K562 (cell line): ENCODE measurements around the gene ACTL9. TPM values are rescaled to one million over a fixed set of nuclear protein-coding genes. Genes with fewer than 3 reads are reported as not detected.

ENCODE experiments used
- ATAC-seq: fragments of 200-7000 bp; cut with Tn5 transposase; 3 replicates; pipeline ENCODE4 v1.9.1; 2020; ENCODE audit warnings: moderate library complexity
- BruUV-seq: library from RNA; stranded (reverse); fragments of 400-500 nt; replicated peaks from 2 replicates; lab custom pipeline; 2021; lab: Mats Ljungman, UMichigan
- CTCF ChIA-PET: fragments of 300-600 bp; formaldehyde crosslinking; extraction: SDS; loops from one replicate; lab custom pipeline; 2021; ENCODE audit warnings: low intra/inter-chr PET ratio; lab: Yijun Ruan, JAX
- POLR2A ChIA-PET: fragments of 300-600, 350-650 bp; sonication (Branson Sonifier 250); formaldehyde crosslinking; extraction: SDS; loops from one replicate; lab custom pipeline; 2021; ENCODE audit warnings: antibody characterized with exemption, inconsistent platforms; lab: Yijun Ruan, JAX
- DNase-seq, 4 experiments: peaks; one replicate each; pipeline versions ENCODE4 v3.0.0 to v3.0.0-alpha.2; 2011 to 2018; ENCODE audit warnings: low spot score in 3 of 4, mixed read lengths in 3 of 4; ENCODE audit errors: extremely low read depth in 1 of 4
- FAIRE-seq: peaks from 2 replicates; lab custom pipeline; 2011; peaks lifted over from hg19 to GRCh38; lab: Jason Lieb, UNC
- H2AFZ ChIP-seq: 2 replicates; pipeline ENCODE4 v1.6.0; 2011; ENCODE audit warnings: low read depth, low read length, control low read depth, inconsistent platforms
- H3K27ac ChIP-seq: fragments of 200-600 bp; 3 replicates; pipeline ENCODE4 v1.8.0; 2011; ENCODE audit warnings: low read depth, mild to moderate bottlenecking, control low read depth, inconsistent platforms, low read length, moderate library complexity, mixed read lengths; ENCODE audit errors: extremely low read depth
- H3K27me3 ChIP-seq, 2 experiments: fragments of 300-600 bp in 1 of 2; 2 replicates in 1 of 2; 3 replicates in 1 of 2; pipeline versions ENCODE4 v1.6.0 to v1.8.0; 2011; ENCODE audit warnings: inconsistent platforms in 2 of 2, low read length in 2 of 2, mild to moderate bottlenecking in 1 of 2, mixed read lengths in 1 of 2, moderate library complexity in 1 of 2; ENCODE audit not compliant: control insufficient read depth in 2 of 2, insufficient read depth in 2 of 2
- H3K36me3 ChIP-seq: fragments of 300-600 bp; 3 replicates; pipeline ENCODE4 v1.8.0; 2011; ENCODE audit warnings: mild to moderate bottlenecking, low read length, inconsistent platforms; ENCODE audit not compliant: control insufficient read depth, insufficient read depth
- H3K4me1 ChIP-seq, 2 experiments: fragments of 200-600 bp in 1 of 2; replicated peaks in 1 of 2; 2 replicates in 1 of 2; 3 replicates in 1 of 2; pipeline versions ENCODE4 v1.5.1 to v1.8.0; 2011; ENCODE audit warnings: inconsistent platforms in 2 of 2, low read length in 2 of 2, mild to moderate bottlenecking in 1 of 2, mixed read lengths in 1 of 2, moderate library complexity in 1 of 2; ENCODE audit not compliant: control insufficient read depth in 2 of 2, insufficient read depth in 2 of 2
- H3K4me2 ChIP-seq: 2 replicates; pipeline ENCODE4 v1.6.1; 2011; ENCODE audit warnings: low read length, control low read depth, inconsistent platforms, mixed read lengths; ENCODE audit not compliant: insufficient read depth
- H3K4me3 ChIP-seq: fragments of 200-600 bp; sonication (generic), shearing (Covaris generic); 2 replicates; pipeline ENCODE4 v1.5.1; 2016; ENCODE audit warnings: control low read depth, inconsistent platforms
- H3K79me2 ChIP-seq: fragments of 200-600 bp; 3 replicates; pipeline ENCODE4 v1.8.0; 2011; ENCODE audit warnings: low read length, inconsistent platforms; ENCODE audit not compliant: control insufficient read depth, insufficient read depth
- H3K9ac ChIP-seq, 2 experiments: 2 replicates each; pipeline versions ENCODE4 v1.6.0 to v1.6.1; 2011; ENCODE audit warnings: low read depth in 2 of 2, low read length in 2 of 2, control low read depth in 1 of 2, inconsistent platforms in 1 of 2, mild to moderate bottlenecking in 1 of 2, mixed read lengths in 1 of 2; ENCODE audit not compliant: insufficient read depth in 1 of 2
- H3K9me1 ChIP-seq: one replicate; pipeline ENCODE4 v1.6.0; 2011; ENCODE audit warnings: inconsistent platforms, mild to moderate bottlenecking, low read length, moderate library complexity; ENCODE audit not compliant: control insufficient read depth, insufficient read depth
- H3K9me3 ChIP-seq: replicated peaks from 2 replicates; pipeline ENCODE4 v1.5.1; 2011; ENCODE audit warnings: low read depth, low read length, inconsistent platforms; ENCODE audit not compliant: control insufficient read depth, insufficient read depth
- H4K20me1 ChIP-seq: replicated peaks from 2 replicates; pipeline ENCODE4 v1.6.1; 2011; ENCODE audit warnings: low read length, inconsistent platforms, mixed read lengths; ENCODE audit not compliant: control insufficient read depth, insufficient read depth
- DMBX1 ChIP-seq: fragments of 250-450 bp; sonication (Bioruptor Pico); IDR thresholded peaks from 2 replicates; pipeline ENCODE4 v1.8.0; 2022; ENCODE audit warnings: inconsistent platforms, mild to moderate bottlenecking, moderate library complexity, borderline replicate concordance
- HDAC3 ChIP-seq: fragments of 450-650 bp; IDR thresholded peaks from 2 replicates; pipeline ENCODE4 v1.6.1; 2018; ENCODE audit warnings: borderline replicate concordance, mild to moderate bottlenecking, moderate library complexity; ENCODE audit not compliant: partially characterized antibody
- NBN ChIP-seq: fragments of 450-650 bp; IDR thresholded peaks from 2 replicates; pipeline ENCODE4 v1.6.1; 2016; ENCODE audit warnings: low read depth, mild to moderate bottlenecking
- RBM25 ChIP-seq: fragments of 200-400 bp; formaldehyde crosslinking; IDR thresholded peaks from 2 replicates; pipeline ENCODE4 v1.6.1; 2018; ENCODE audit warnings: low read length, low read depth, moderate library complexity; ENCODE audit not compliant: severe bottlenecking
- SMARCA5 ChIP-seq: fragments of 450-650 bp; IDR thresholded peaks from 2 replicates; pipeline ENCODE4 v1.6.1; 2016
- ZNF311 ChIP-seq: fragments of 250-450 bp; sonication (Bioruptor Pico); IDR thresholded peaks from 2 replicates; pipeline ENCODE4 v1.4.0; 2020; ENCODE audit warnings: mild to moderate bottlenecking, moderate library complexity
- WGBS: fragments of 100-300 bp; shearing (Covaris generic); methylation state at CpG from one replicate; pipeline ENCODE4 v1.1.6; 2016; ENCODE audit warnings: low coverage, mixed read lengths; ENCODE audit not compliant: insufficient coverage; ENCODE audit errors: missing lambda C conversion rate; 5-methylcytosine and 5-hydroxymethylcytosine counted together
- in situ Hi-C: fragments of 300-500 bp; cut with MboI; formaldehyde crosslinking; loops from 4 replicates; pipeline ENCODE4 v1.15.0; 2018; ENCODE audit warnings: inconsistent platforms, mixed read lengths
- intact Hi-C: fragments of 100-400 bp; cut with micrococcal nuclease; formaldehyde crosslinking; loops from 2 replicates; pipeline ENCODE4 v1.14.2; 2022
- polyA plus RNA-seq, 8 experiments: library from polyadenylated mRNA; depleted of rRNA in 4 of 8; stranded (reverse) in 5 of 8; unstranded in 3 of 8; fragments of >200 nt; fragmentation: Nextera tagmentation in 2 of 8; fragmentation: Illumina TruSeq in 1 of 8; extraction: Ambion mirVana in 2 of 8; extraction: Trizol in 1 of 8; gene quantifications; 2 replicates each; pipeline versions ENCODE4 v1.2.1 to v1.2.3, GENCODE V29; 2011 to 2014; ENCODE audit warnings: inconsistent platforms in 1 of 8, missing spikeins in 1 of 8
- total RNA-seq, 7 experiments: library from RNA; depleted of rRNA in 6 of 7; stranded (reverse); fragments of >200 nt in 6 of 7; fragmentation: Illumina TruSeq in 2 of 7; extraction: Trizol in 2 of 7; gene quantifications; 2 replicates each; pipeline versions ENCODE4 v1.2.1 to v1.2.3, GENCODE V29; 2011 to 2021; ENCODE audit warnings: low replicate concordance in 1 of 7
- TF ChIP-seq, protein P1 (sequence below): fragments of 450-650 bp; formaldehyde crosslinking; IDR thresholded peaks from 2 replicates; pipeline ENCODE4 v1.4.0; 2022; ENCODE audit warnings: missing genetic modification characterization

ACTL9 gene
- total and polyA plus RNA-seq, 9 of the 15 experiments (the other 6 are each of a cell fraction or from before 2014, with no cell fraction given): not detected

GRCh38 chr19:8680676-8681344 lies 17.8 kb downstream of the ACTL9 start:
- 5% methylated on average over 5 of the region's 5 CpGs for whole genome bisulfite sequencing
- Histone ChIP-seq H3K27me3 (no peaks in the 10 kb centered on the region), H3K27ac (no peak overlapping the region), H3K9ac (no peak overlapping the region), H3K79me2 (no peaks in the 10 kb centered on the region), H2AFZ (no peak overlapping the region), H3K4me3 (no peak overlapping the region), H4K20me1 (no peaks in the 10 kb centered on the region), H3K9me1 (no peaks in the 10 kb centered on the region), H3K9me3 (no peaks in the 10 kb centered on the region), H3K36me3 (no peaks in the 10 kb centered on the region), H3K4me1 (peaks cover 0 to 7% of the 10 kb centered on the region in 2 experiments; a peak in 3 of 5 replicates), H3K4me2 (no peak overlapping the region)
- no peak for FAIRE-seq
- POLR2A ChIA-PET: no interaction called here
- no peak for ATAC-seq
- TF ChIP-seq RBM25 (peak; percentile 56), HDAC3 (no peak), DMBX1 (no peak), NBN (no peak), ZNF311 (CRISPR knock-in tag) (no peak), SMARCA5 (peak; percentile 79; the same call in 1 of the 2 replicates)
- TF ChIP-seq, protein P1, sequence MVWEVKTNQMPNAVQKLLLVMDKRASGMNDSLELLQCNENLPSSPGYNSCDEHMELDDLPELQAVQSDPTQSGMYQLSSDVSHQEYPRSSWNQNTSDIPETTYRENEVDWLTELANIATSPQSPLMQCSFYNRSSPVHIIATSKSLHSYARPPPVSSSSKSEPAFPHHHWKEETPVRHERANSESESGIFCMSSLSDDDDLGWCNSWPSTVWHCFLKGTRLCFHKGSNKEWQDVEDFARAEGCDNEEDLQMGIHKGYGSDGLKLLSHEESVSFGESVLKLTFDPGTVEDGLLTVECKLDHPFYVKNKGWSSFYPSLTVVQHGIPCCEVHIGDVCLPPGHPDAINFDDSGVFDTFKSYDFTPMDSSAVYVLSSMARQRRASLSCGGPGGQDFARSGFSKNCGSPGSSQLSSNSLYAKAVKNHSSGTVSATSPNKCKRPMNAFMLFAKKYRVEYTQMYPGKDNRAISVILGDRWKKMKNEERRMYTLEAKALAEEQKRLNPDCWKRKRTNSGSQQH (CRISPR knock-in tag): 0 out of 2 replicates have a peak, but pooled peaks have one; percentile 12
- BruUV-seq: no TSS peak
- in situ Hi-C loops (no loop called here), intact Hi-C loops (no loop called here)
- no peak for DNase-seq
- CTCF ChIA-PET: interaction anchor here (0.6 kb wide), 1 partner anchor 560 kb away, joined by 3 read pairs; no protein-coding TSS in a partner anchor
